ENCODE measurements around the gene BCL11B. TPM values are rescaled to one million over a fixed set of nuclear protein-coding genes. Genes with fewer than 3 reads are reported as not detected.

The BCL11B gene
- total and polyA plus RNA-seq, 2 of the 8 experiments (the other 6 are each of a cell fraction or from before 2014, with no cell fraction given), result 0.63 to 5.9 TPM

- WGBS, 2 experiments (ENCODE audit: extremely low coverage in 1 of 2, insufficient coverage in 1 of 2, insufficient read length in 1 of 2, insufficient replicate concordance in 2 of 2, low coverage in 1 of 2, low lambda C conversion rate in 2 of 2, missing lambda C conversion rate in 1 of 2), result 92% methylated on average over 2 of the region's 2 CpGs; no CpG with 5 or more reads in 1 of the 2 experiments
- no peak overlapping the region for H3K4me3 ChIP-seq (ENCODE audit: extremely low read depth in 1 of 4, insufficient read depth in 2 of 4, low read depth in 3 of 4, low read length in 4 of 4)
Measured at GRCh38 chr14:99251721-99252120, 20.3 kb downstream of the BCL11B start.

More at GRCh38 chr14:99251721-99252120, 20.3 kb downstream of the BCL11B start:
- H2BK120ac ChIP-seq (replicated peaks; ENCODE audit: low read depth, low read length), result no peak overlapping the region
- H2AFZ ChIP-seq (ENCODE audit: low read length), result no peak overlapping the region
- no peak overlapping the region for H2BK5ac ChIP-seq (ENCODE audit: low read depth, low read length)
- H2BK15ac ChIP-seq (ENCODE audit: low read length), result no peak overlapping the region
- no peaks in the 10 kb centered on the region for H3K36me3 ChIP-seq (ENCODE audit: control insufficient read depth in 2 of 4, insufficient read depth in 4 of 4, low read length in 3 of 4)
- no peak overlapping the region for H3K27ac ChIP-seq (ENCODE audit: low read depth, low read length)
- H3K9me3 ChIP-seq (ENCODE audit: insufficient read depth in 2 of 2, low read depth in 1 of 2, low read length in 1 of 2), result no peaks in the 10 kb centered on the region
- DNase-seq (ENCODE audit: low read depth in 1 of 2, low spot score in 2 of 2) (no peak), FAIRE-seq (no peak)
- no peak overlapping the region for H2BK20ac ChIP-seq (ENCODE audit: low read length)
- H4K5ac ChIP-seq (ENCODE audit: insufficient read length, low read depth, low read length), result no peak overlapping the region
- peaks cover 22% of the 10 kb centered on the region for H3K79me1 ChIP-seq (ENCODE audit: low read depth, low read length)
- no peak overlapping the region for H3K56ac ChIP-seq (replicated peaks; ENCODE audit: insufficient read length, low read depth, low read length)
- H3K23ac ChIP-seq (ENCODE audit: insufficient read length), result no peak overlapping the region
- H4K8ac ChIP-seq (ENCODE audit: extremely low read depth, insufficient read depth, low read length), result no peak overlapping the region; the same call in none of the 2 replicates
- peaks cover 2% of the 10 kb centered on the region for H3K23me2 ChIP-seq (ENCODE audit: low read depth, low read length)
- POLR2A ChIA-PET (ENCODE audit: partially characterized antibody), result no interaction called here
- H3K79me2 ChIP-seq (ENCODE audit: control insufficient read depth in 1 of 2, insufficient read depth in 2 of 2, low read length in 2 of 2), result peaks cover 0 to 47% of the 10 kb centered on the region in 2 experiments; a peak in 2 of 4 replicates
- no peak overlapping the region for H3K18ac ChIP-seq (ENCODE audit: extremely low read depth, low read length)
- H2AK5ac ChIP-seq (ENCODE audit: low read depth, low read length), result no peak overlapping the region
- H3K4me2 ChIP-seq (ENCODE audit: insufficient read depth in 1 of 2, low read depth in 2 of 2, low read length in 2 of 2), result no peak overlapping the region
- H3K4me1 ChIP-seq (replicated peaks in 1 of 4; ENCODE audit: control insufficient read depth in 3 of 4, insufficient read depth in 4 of 4, low read length in 3 of 4), result peaks cover 16 to 43% (median 25%) of the 10 kb centered on the region in 4 experiments
- H2BK12ac ChIP-seq (ENCODE audit: low read depth, low read length), result no peak overlapping the region
- peaks cover 3 to 4% of the 10 kb centered on the region in 2 experiments for H4K20me1 ChIP-seq (replicated peaks in 1 of 2; ENCODE audit: control insufficient read depth in 1 of 2, insufficient read depth in 2 of 2, low read length in 2 of 2)
- no peak overlapping the region for H4K91ac ChIP-seq (replicated peaks; ENCODE audit: insufficient read length, low read length)
- peak; percentile 88 for TF ChIP-seq KDM1A (IDR thresholded peaks at IDR 0.05; ENCODE audit: borderline replicate concordance, low read length)
- TF ChIP-seq MAFK (IDR thresholded peaks at IDR 0.05; ENCODE audit: low read depth, low read length), result no peak
- CTCF ChIA-PET (ENCODE audit: partially characterized antibody), result interaction anchor here (0.6 kb wide), 2 partner anchors 10 to 30 kb away, joined by 3 read pairs; no protein-coding TSS in a partner anchor
- H3K9ac ChIP-seq (replicated peaks in 1 of 4; ENCODE audit: extremely low read depth in 1 of 4, low read depth in 3 of 4, low read length in 3 of 4), result no peak overlapping the region
- H3K27me3 ChIP-seq (replicated peaks in 1 of 4; ENCODE audit: control insufficient read depth in 3 of 4, extremely low read depth in 1 of 4, insufficient read depth in 3 of 4, low read length in 3 of 4), result peaks cover 0 to 7% (median 3%) of the 10 kb centered on the region in 4 experiments; a peak in 4 of 7 replicates
- H3K14ac ChIP-seq (ENCODE audit: insufficient read length), result no peak overlapping the region
- no peak overlapping the region for H3K4ac ChIP-seq (replicated peaks; ENCODE audit: insufficient read length, low read depth, low read length)

Data from H1 (cell line).